Measurements from ENCODE around the gene IGF1R. TPM values are rescaled to one million over a fixed set of nuclear protein-coding genes. Genes with fewer than 3 reads are reported as not detected.

The IGF1R gene
- total RNA-seq, 1 experiment from 2014 or later = 125 TPM

DNA sequence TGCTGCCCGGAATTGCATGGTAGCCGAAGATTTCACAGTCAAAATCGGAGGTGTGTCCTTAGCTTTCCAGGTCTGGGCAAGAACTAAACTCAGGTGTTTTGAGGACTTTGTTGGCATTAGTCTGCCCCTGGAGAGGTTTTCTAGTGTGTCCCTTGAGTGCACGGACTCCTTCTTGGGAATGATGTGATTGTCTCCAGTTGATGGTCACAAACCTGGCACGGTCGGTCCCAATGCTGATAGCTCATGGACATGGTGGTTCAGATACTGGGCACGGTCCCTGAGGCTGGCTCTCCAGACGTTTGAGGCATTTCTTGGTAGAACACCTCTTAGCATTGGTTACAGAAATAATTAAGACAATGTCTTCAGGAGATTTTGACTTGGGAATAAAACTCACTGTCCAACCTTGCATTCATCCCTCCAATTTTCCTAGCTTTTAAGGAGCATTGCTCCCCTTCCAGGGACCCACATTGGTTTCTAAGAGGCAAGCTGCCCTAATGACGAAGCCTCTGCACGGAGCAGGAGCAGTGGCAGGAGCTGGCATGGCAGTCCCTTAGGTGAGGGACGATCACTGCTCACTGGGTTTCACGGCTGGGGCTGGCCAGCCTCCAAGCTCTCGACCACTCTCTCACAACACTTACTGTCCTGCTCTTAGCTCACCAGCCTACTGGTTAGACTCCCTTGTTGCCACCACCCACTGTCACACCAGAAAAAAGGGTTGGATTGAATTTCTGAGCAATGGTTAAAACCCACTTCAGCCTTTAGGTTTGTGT is 291.2 kb downstream of the IGF1R start (continued):
- no peak for TF ChIP-seq STAT6 (CRISPR knock-in tag; conservative IDR thresholded peaks at IDR 0.05; ENCODE audit: low read depth)
- TF ChIP-seq HMGXB4 (CRISPR knock-in tag; IDR thresholded peaks at IDR 0.05) = no peak
- no peak for TF ChIP-seq ATF1 (CRISPR knock-in tag; IDR thresholded peaks at IDR 0.05)
- no peak for TF ChIP-seq ZSCAN18 (CRISPR knock-in tag; IDR thresholded peaks at IDR 0.05)
- no peak for TF ChIP-seq ATF2 (CRISPR knock-in tag; IDR thresholded peaks at IDR 0.05; ENCODE audit: borderline replicate concordance, low read depth)
- TF ChIP-seq ZNF263 (CRISPR knock-in tag; IDR thresholded peaks at IDR 0.05; ENCODE audit: low read depth) = no peak
- no peak for TF ChIP-seq MXD4 (CRISPR knock-in tag; IDR thresholded peaks at IDR 0.05; ENCODE audit: borderline replicate concordance)
- TF ChIP-seq E2F1 (CRISPR knock-in tag; IDR thresholded peaks at IDR 0.05) = no peak

DNA sequence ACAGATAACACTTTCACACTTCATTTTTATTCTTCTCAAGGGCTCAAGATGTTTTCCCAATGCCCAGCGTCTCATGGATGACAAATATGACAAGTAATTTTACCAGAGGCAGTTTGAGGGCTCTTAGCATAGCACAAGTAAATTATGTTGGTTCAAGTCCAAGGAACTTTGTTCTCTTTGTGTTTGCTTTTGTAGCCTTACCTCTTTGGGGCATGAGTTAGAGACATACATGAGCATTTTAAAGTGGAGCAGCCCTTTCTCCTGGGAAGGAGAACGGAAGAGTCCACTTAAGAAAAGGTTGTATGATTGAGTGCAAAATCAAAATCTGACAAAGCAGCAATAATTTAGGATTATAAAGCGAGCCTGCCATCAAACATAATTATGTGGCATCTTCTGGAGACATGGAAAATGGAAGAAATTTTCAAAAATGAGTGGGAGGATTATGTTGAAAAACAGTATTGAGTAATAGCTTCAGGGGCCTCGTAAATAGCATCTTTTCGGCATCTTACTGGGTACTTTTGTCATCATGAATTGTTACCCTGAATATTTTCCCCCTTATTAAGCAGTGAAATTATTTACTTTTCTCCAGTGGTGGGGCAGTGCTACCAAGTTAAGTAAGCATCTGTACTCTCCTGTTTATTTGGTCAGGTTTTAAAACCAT is 293.4 kb downstream of the IGF1R start:
- Mint-ChIP-seq H3K4me1 (no peaks in the 10 kb centered on the region; the same call in 1 of the 2 replicates), H3K9me3 (no peaks in the 10 kb centered on the region), H3K27ac (no peak overlapping the region), H3K27me3 (ENCODE audit: low read depth) (no peaks in the 10 kb centered on the region), H3K36me3 (peaks cover 83% of the 10 kb centered on the region), H3K4me3 (no peak overlapping the region)
- no peak for ATAC-seq
- ChIA-PET CTCF (no interaction called here), POLR2A (no interaction called here)
- no peak for DNase-seq (ENCODE audit: low spot score)
- TF ChIP-seq EMX1 (CRISPR knock-in tag; IDR thresholded peaks at IDR 0.05) = no peak
- TF ChIP-seq TEAD4 (CRISPR knock-in tag; IDR thresholded peaks at IDR 0.05) = no peak
- TF ChIP-seq SOX15 (CRISPR knock-in tag; IDR thresholded peaks at IDR 0.05) = no peak
- TF ChIP-seq, protein P1, sequence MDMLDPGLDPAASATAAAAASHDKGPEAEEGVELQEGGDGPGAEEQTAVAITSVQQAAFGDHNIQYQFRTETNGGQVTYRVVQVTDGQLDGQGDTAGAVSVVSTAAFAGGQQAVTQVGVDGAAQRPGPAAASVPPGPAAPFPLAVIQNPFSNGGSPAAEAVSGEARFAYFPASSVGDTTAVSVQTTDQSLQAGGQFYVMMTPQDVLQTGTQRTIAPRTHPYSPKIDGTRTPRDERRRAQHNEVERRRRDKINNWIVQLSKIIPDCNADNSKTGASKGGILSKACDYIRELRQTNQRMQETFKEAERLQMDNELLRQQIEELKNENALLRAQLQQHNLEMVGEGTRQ (CRISPR knock-in tag; IDR thresholded peaks at IDR 0.05) = no peak
- TF ChIP-seq JAZF1 (CRISPR knock-in tag; IDR thresholded peaks at IDR 0.05) = no peak

Measured in WTC11 (cell line).